OCI-LY7 (cell line): ENCODE data around the gene ACAP3. TPM values are rescaled to one million over a fixed set of nuclear protein-coding genes. Genes with fewer than 3 reads are reported as not detected.

Experiments
- BruUV-seq: library from RNA; stranded (reverse); fragments of 400-500 nt; replicated peaks from 2 replicates; lab custom pipeline; 2021; lab: Mats Ljungman, UMichigan
- CTCF ChIA-PET: fragments of 300-600 bp; sonication (Branson Sonifier 250); formaldehyde crosslinking; loops from one replicate; lab custom pipeline; 2022; ENCODE audit warnings: antibody characterized with exemption; ENCODE audit not compliant: unreplicated experiment; lab: Charles Lee
- POLR2A ChIA-PET: fragments of 300-600 bp; sonication (Branson Sonifier 250); formaldehyde crosslinking; loops from one replicate; lab custom pipeline; 2022; ENCODE audit warnings: antibody characterized with exemption; lab: Charles Lee
- DNase-seq: peaks from one replicate; pipeline ENCODE4 v3.0.0-alpha.2; 2015; ENCODE audit warnings: low spot score
- H2AFZ ChIP-seq: fragments of 200-600 bp; sonication (generic), shearing (Covaris generic); 2 replicates; pipeline ENCODE4 v1.6.1; 2014; ENCODE audit warnings: mild to moderate bottlenecking, antibody characterized with exemption, low read length, moderate library complexity
- H3K27ac ChIP-seq: fragments of 200-600 bp; sonication (generic); 2 replicates; pipeline ENCODE4 v1.5.1; 2014; ENCODE audit warnings: mixed run types, low read depth, mild to moderate bottlenecking, moderate library complexity, low read length, inconsistent platforms; ENCODE audit not compliant: poor library complexity, severe bottlenecking
- H3K36me3 ChIP-seq: fragments of 200-600 bp; sonication (generic); 2 replicates; pipeline ENCODE4 v1.6.1; 2014; ENCODE audit warnings: mild to moderate bottlenecking, antibody characterized with exemption, low read length, moderate library complexity, mixed read lengths; ENCODE audit not compliant: insufficient read depth
- H3K4me1 ChIP-seq: fragments of 200-600 bp; sonication (generic); 2 replicates; pipeline ENCODE4 v1.5.1; 2014; ENCODE audit warnings: mild to moderate bottlenecking, low read length; ENCODE audit not compliant: insufficient read depth, poor library complexity, severe bottlenecking
- H3K4me2 ChIP-seq: fragments of 200-600 bp; sonication (generic); 2 replicates; pipeline ENCODE4 v1.6.1; 2014; ENCODE audit warnings: mild to moderate bottlenecking, low read length
- H3K4me3 ChIP-seq: fragments of 200-600 bp; sonication (generic); 2 replicates; pipeline ENCODE4 v1.5.1; 2014; ENCODE audit warnings: mild to moderate bottlenecking, low read depth, low read length; ENCODE audit not compliant: poor library complexity, severe bottlenecking
- H3K79me2 ChIP-seq: fragments of 200-600 bp; sonication (generic); 2 replicates; pipeline ENCODE4 v1.6.1; 2016; ENCODE audit warnings: low read depth, mild to moderate bottlenecking, low read length, moderate library complexity, mixed read lengths; ENCODE audit not compliant: insufficient read depth
- H3K9me2 ChIP-seq: fragments of 200-600 bp; sonication (generic); 2 replicates; pipeline ENCODE4 v1.6.1; 2016; ENCODE audit warnings: mild to moderate bottlenecking, low read length, mixed read lengths; ENCODE audit not compliant: insufficient read depth
- H3K9me3 ChIP-seq: fragments of 200-600 bp; sonication (generic); 2 replicates; pipeline ENCODE4 v1.6.1; 2014; ENCODE audit warnings: mild to moderate bottlenecking, mixed run types, low read length, mixed read lengths
- H4K20me1 ChIP-seq: fragments of 200-600 bp; sonication (generic); 2 replicates; pipeline ENCODE4 v1.6.1; 2014; ENCODE audit warnings: mild to moderate bottlenecking, antibody characterized with exemption, low read length, moderate library complexity, mixed read lengths; ENCODE audit not compliant: insufficient read depth
- EZH2phosphoT487 ChIP-seq: fragments of 200-600 bp; sonication (generic); IDR thresholded peaks from 2 replicates; pipeline ENCODE4 v1.6.1; 2018; ENCODE audit warnings: low read depth, borderline replicate concordance, mild to moderate bottlenecking, mixed run types, antibody characterized with exemption, low read length, moderate library complexity, mixed read lengths
- intact Hi-C: fragments of 100-400 bp; cut with micrococcal nuclease; formaldehyde crosslinking; loops from one replicate; pipeline ENCODE4 v1.10.0; 2022; ENCODE audit not compliant: unreplicated experiment
- total RNA-seq, 2 experiments: library from RNA; depleted of rRNA in 1 of 2; stranded (reverse); fragments of >200 nt in 1 of 2; shearing (Covaris generic) in 1 of 2; gene quantifications; 2 replicates each; pipeline ENCODE4 v1.2.3, GENCODE V29; 2014 to 2022
- TF ChIP-seq, protein P1 (sequence below): fragments of 200-600 bp; sonication (generic); conservative IDR thresholded peaks from 2 replicates; pipeline ENCODE4 v1.5.1; 2014; ENCODE audit warnings: mild to moderate bottlenecking, antibody characterized with exemption, low read length, moderate library complexity, mixed read lengths

The ACAP3 gene
- total RNA-seq, 2 experiments from 2014 or later = 26.3 to 47.6 TPM

- H3K9me2 ChIP-seq = no peaks in the 10 kb centered on the region
- H2AFZ ChIP-seq = no peak overlapping the region
- no peaks in the 10 kb centered on the region for H3K79me2 ChIP-seq
- H3K4me3 ChIP-seq = no peak overlapping the region
- BruUV-seq = no TSS peak
- intact Hi-C loops = no loop called here
- no peak overlapping the region for H3K27ac ChIP-seq
- no peak for DNase-seq
- H3K4me2 ChIP-seq = no peak overlapping the region
- H4K20me1 ChIP-seq = no peaks in the 10 kb centered on the region
- no peaks in the 10 kb centered on the region for H3K9me3 ChIP-seq
- H3K4me1 ChIP-seq = no peaks in the 10 kb centered on the region
- ChIA-PET POLR2A (no interaction called here), CTCF (no interaction called here)
- no peak for TF ChIP-seq EZH2phosphoT487
- TF ChIP-seq, protein P1, sequence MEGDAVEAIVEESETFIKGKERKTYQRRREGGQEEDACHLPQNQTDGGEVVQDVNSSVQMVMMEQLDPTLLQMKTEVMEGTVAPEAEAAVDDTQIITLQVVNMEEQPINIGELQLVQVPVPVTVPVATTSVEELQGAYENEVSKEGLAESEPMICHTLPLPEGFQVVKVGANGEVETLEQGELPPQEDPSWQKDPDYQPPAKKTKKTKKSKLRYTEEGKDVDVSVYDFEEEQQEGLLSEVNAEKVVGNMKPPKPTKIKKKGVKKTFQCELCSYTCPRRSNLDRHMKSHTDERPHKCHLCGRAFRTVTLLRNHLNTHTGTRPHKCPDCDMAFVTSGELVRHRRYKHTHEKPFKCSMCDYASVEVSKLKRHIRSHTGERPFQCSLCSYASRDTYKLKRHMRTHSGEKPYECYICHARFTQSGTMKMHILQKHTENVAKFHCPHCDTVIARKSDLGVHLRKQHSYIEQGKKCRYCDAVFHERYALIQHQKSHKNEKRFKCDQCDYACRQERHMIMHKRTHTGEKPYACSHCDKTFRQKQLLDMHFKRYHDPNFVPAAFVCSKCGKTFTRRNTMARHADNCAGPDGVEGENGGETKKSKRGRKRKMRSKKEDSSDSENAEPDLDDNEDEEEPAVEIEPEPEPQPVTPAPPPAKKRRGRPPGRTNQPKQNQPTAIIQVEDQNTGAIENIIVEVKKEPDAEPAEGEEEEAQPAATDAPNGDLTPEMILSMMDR = no peak
- H3K36me3 ChIP-seq = no peaks in the 10 kb centered on the region
Measured at GRCh38 chr1:1296070-1297061, 11.4 kb downstream of the ACAP3 start.

DNA sequence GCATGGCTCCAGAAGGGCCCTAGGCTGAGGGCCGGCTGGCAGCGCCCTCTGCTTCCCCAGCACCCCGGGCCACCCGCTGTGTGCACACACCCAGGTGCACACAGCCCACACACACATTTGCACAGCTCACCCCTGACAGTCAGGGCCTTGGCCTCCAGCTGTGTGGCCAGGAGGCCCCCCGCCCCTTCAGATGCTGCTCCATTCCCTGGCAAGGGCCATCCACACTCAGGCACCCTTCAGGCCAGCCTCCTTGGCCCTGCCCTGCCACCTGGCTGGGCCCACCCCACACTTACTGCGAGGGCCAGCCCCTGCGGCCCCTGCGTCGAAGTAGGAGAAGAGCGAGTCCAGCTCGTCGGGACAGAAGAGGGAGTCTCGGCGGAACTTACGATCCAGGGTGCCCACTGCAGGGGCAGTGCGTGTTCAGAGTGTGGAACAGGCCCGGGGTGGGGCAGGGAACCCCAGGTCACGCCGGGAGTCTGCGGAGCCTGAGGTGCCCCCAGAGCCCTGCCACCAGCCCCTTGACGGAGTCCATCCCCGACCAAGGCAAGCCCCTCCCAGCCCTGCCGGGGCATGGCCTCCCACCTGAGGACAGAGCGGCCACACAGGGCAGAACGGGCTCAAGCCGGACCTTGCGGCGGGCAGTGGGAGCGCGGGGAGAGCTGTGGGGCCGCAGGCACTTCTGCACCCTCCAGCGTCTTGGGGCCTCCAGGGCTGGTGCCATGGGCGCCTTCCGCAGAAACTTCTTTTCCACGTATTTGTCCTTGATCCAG lies 12.4 kb downstream of the ACAP3 start:
- Histone ChIP-seq H3K9me3 (no peaks in the 10 kb centered on the region), H3K27ac (no peak overlapping the region), H3K4me1 (no peaks in the 10 kb centered on the region), H3K9me2 (no peaks in the 10 kb centered on the region), H2AFZ (no peak overlapping the region), H3K79me2 (no peaks in the 10 kb centered on the region), H4K20me1 (no peaks in the 10 kb centered on the region), H3K4me2 (no peak overlapping the region), H3K4me3 (no peak overlapping the region), H3K36me3 (no peaks in the 10 kb centered on the region)
- CTCF ChIA-PET = no interaction called here
- DNase-seq = no peak
- POLR2A ChIA-PET = no interaction called here
- BruUV-seq = no TSS peak
- intact Hi-C loops = no loop called here
- no peak for TF ChIP-seq EZH2phosphoT487
- TF ChIP-seq, protein P1 = no peak
